NT2/D1 (cell line): ENCODE data around the gene RNPS1.

Source experiments
- SUZ12 ChIP-seq: IDR thresholded peaks from 2 replicates; pipeline ENCODE4 v1.6.1; 2011; ENCODE audit not compliant: insufficient read length, insufficient read depth; ENCODE audit errors: extremely low read depth
- YY1 ChIP-seq: IDR thresholded peaks from 2 replicates; pipeline ENCODE4 v1.6.1; 2011; ENCODE audit not compliant: insufficient read length, insufficient read depth
- ZNF274 ChIP-seq: IDR thresholded peaks from 2 replicates; pipeline ENCODE4 v1.6.1; 2011; ENCODE audit warnings: mild to moderate bottlenecking, low read depth, low read length

- no peak for TF ChIP-seq YY1
- no peak for TF ChIP-seq SUZ12
- no peak for TF ChIP-seq ZNF274
These were observed 53.3 kb downstream of the RNPS1 start, which contains the start of gene PGP for GRCh38 chr16:2214719-2214968.
